ENCODE data around the gene ANAPC2. TPM values are rescaled to one million over a fixed set of nuclear protein-coding genes. Genes with fewer than 3 reads are reported as not detected.

The ANAPC2 gene
- total RNA-seq (2012; rRNA removed) = 9.3 and 9.4 TPM in 2 replicates
- 29.5 and 34.3 TPM in 2 replicates for polyA plus RNA-seq (2012; rRNA removed)
- polyA plus RNA-seq (2012; cell fraction: cytosol; rRNA removed) = 18.0 and 23.4 TPM in 2 replicates
- 171 and 370 TPM in 2 replicates for polyA plus RNA-seq (2012; cell fraction: nucleus; rRNA removed; ENCODE audit: low replicate concordance)
- percentile 53 among the genes with signal in this experiment for Bru-seq, nascent RNA
- percentile 62 among the genes with signal in this experiment for BruChase-seq, experiment 1, labeled RNA remaining after a 6-hour chase
- percentile 71 among the genes with signal in this experiment for BruChase-seq, experiment 2, labeled RNA remaining after a 2-hour chase
- long read RNA-seq, transcript ANAPC2-201 (13 exons, 2,632 nt) = major isoform, 5 of 12 reads
- long read RNA-seq, partial matches to known transcripts = 4 of 12 reads
- long read RNA-seq, other reads (novel, unspliced or antisense) = 3 of 12 reads

- dilution Hi-C loops (cut with HindIII; ENCODE audit: low sequenced_read_pairs, unreplicated experiment) = no loop called here
- TF ChIP-seq BHLHE40 (IDR thresholded peaks at IDR 0.05; ENCODE audit: low read depth, low read length) = peak; percentile 93
- TF ChIP-seq MXI1 (IDR thresholded peaks at IDR 0.05; ENCODE audit: borderline replicate concordance, low read depth, low read length) = peak; percentile 92
- no peak for TF ChIP-seq MAFK (IDR thresholded peaks at IDR 0.05; ENCODE audit: low read depth, low read length)
- no peak for TF ChIP-seq RCOR1 (IDR thresholded peaks at IDR 0.05; ENCODE audit: insufficient replicate concordance, low read length)
- TF ChIP-seq NFE2L2 (IDR thresholded peaks at IDR 0.05; ENCODE audit: low read depth, low read length) = peak; percentile 25; the same call in 1 of the 2 replicates
- TF ChIP-seq SMC3 (IDR thresholded peaks at IDR 0.05; ENCODE audit: low read depth, low read length) = peak; percentile 33; the same call in 1 of the 2 replicates
- peak; percentile 86 for TF ChIP-seq POLR2A (IDR thresholded peaks at IDR 0.05; ENCODE audit: low read depth, low read length)
- TF ChIP-seq RFX5 (IDR thresholded peaks at IDR 0.05; ENCODE audit: low read depth, low read length) = no peak
- peak; percentile 50 for TF ChIP-seq CTCF (conservative IDR thresholded peaks at IDR 0.05; ENCODE audit: low read depth, low read length)
- peak; percentile 43 for TF ChIP-seq USF2 (IDR thresholded peaks at IDR 0.05; ENCODE audit: low read depth, low read length)
- TF ChIP-seq CHD1 (IDR thresholded peaks at IDR 0.05; ENCODE audit: low read depth, low read length) = no peak
- TF ChIP-seq CEBPB (IDR thresholded peaks at IDR 0.05; ENCODE audit: low read depth, low read length) = no peak
Observed at GRCh38 chr9:137188490-137189296, at the start of gene ANAPC2, which contains the start of gene SSNA1. ANAPC2 (minus strand) TSS chr9:137188560; CDS start chr9:137188532, 28 bp downstream. SSNA1 (plus strand) TSS chr9:137188676; CDS start chr9:137188727, 51 bp downstream.

More at GRCh38 chr9:137188490-137189296, at the start of gene ANAPC2, which contains the start of gene SSNA1:
- in situ Hi-C loops (cut with MboI; ENCODE audit: low sequenced_read_pairs) = no loop called here
- H2AK5ac ChIP-seq (ENCODE audit: low read depth, low read length) = peak within 1 kb of the TSS; percentile 84
- H3K9ac ChIP-seq (ENCODE audit: low read depth, low read length) = peak within 1 kb of the TSS; percentile 84
- H3K4me1 ChIP-seq (ENCODE audit: control insufficient read depth, insufficient read depth, low read length) = peaks cover 16% of the 10 kb centered on the region
- peak within 1 kb of the TSS; percentile 73 for H3K27ac ChIP-seq (ENCODE audit: insufficient read depth, low read length)
- no peak within 1 kb of the TSS; the same call in 1 of the 2 replicates for H2BK120ac ChIP-seq (ENCODE audit: low read depth, low read length)
- DNase-seq = peak; percentile 92
- H3K4me2 ChIP-seq (ENCODE audit: low read depth, low read length) = peak within 1 kb of the TSS; percentile 89
- H3K23ac ChIP-seq (ENCODE audit: low read depth, low read length) = peak within 1 kb of the TSS; percentile 35; the same call in 1 of the 2 replicates
- POLR2A ChIA-PET (ENCODE audit: unreplicated experiment) = interaction anchor here (0.9 to 1.3 kb wide), 3 partner anchors 11 to 52 kb away, joined by 3 read pairs; partner anchors contain the start of gene TPRN
- H3K9me1 ChIP-seq (ENCODE audit: insufficient read depth, low read length) = no peaks in the 10 kb centered on the region
- peak within 1 kb of the TSS; percentile 81 for H4K5ac ChIP-seq (ENCODE audit: low read depth, low read length)
- peak; percentile 91 for ATAC-seq (ENCODE audit: low read depth)
- H2AFZ ChIP-seq (replicated peaks; ENCODE audit: low read length, poor library complexity) = peak within 1 kb of the TSS; percentile 99
- H3K4me3 ChIP-seq (ENCODE audit: insufficient read depth, low read depth, low read length) = peak within 1 kb of the TSS; percentile 91
- peak within 1 kb of the TSS; percentile 84 for H2BK5ac ChIP-seq (ENCODE audit: low read depth, low read length, poor library complexity, severe bottlenecking)
- H3K4ac ChIP-seq (ENCODE audit: low read depth, low read length) = peak within 1 kb of the TSS; percentile 79
- H2AK9ac ChIP-seq (replicated peaks; ENCODE audit: low read depth, low read length, poor library complexity) = peak within 1 kb of the TSS; percentile 96
- 0% methylated on average over 81 of the region's 98 CpGs; no CpG with 5 or more reads in 1 of the 2 experiments for WGBS, 2 experiments (ENCODE audit: extremely low coverage in 2 of 2, insufficient read length in 1 of 2)
- H3K56ac ChIP-seq (ENCODE audit: extremely low read depth, insufficient read depth, low read length) = peak within 1 kb of the TSS; percentile 41
- no TSS peak for BruUV-seq (replicated peaks)
- H3K79me1 ChIP-seq (ENCODE audit: low read depth in 1 of 2, low read length in 2 of 2) = peaks cover 5 to 62% of the 10 kb centered on the region in 2 experiments
- intact Hi-C loops (cut with micrococcal nuclease) = loop anchor here (1.0 kb wide), 1 partner anchor 12 kb away; the partner anchor contains the start of gene TPRN
- no peak within 1 kb of the TSS for H3K18ac ChIP-seq (ENCODE audit: low read depth, low read length)
- CTCF ChIA-PET = interaction anchor here (0.6 to 0.9 kb wide), 2 partner anchors 48 to 125 kb away, joined by 3 read pairs; no protein-coding TSS in a partner anchor
- no peaks in the 10 kb centered on the region for H3K27me3 ChIP-seq (ENCODE audit: control insufficient read depth, insufficient read depth, low read length)
- H4K20me1 ChIP-seq (ENCODE audit: insufficient read depth, low read length) = peaks cover 22% of the 10 kb centered on the region
- H3K36me3 ChIP-seq (ENCODE audit: control insufficient read depth, insufficient read depth, low read length) = peaks cover 51% of the 10 kb centered on the region
- H3K9me3 ChIP-seq (ENCODE audit: control insufficient read depth, insufficient read depth, low read length) = no peaks in the 10 kb centered on the region
- H4K8ac ChIP-seq (ENCODE audit: low read depth in 2 of 2, low read length in 2 of 2) = peak within 1 kb of the TSS; percentile 69 to 97
- H2BK20ac ChIP-seq (ENCODE audit: low read depth, low read length) = no peak within 1 kb of the TSS
- peak within 1 kb of the TSS; percentile 66 for H4K91ac ChIP-seq (ENCODE audit: insufficient read depth, low read depth, low read length)
- no peak within 1 kb of the TSS for H2BK15ac ChIP-seq (ENCODE audit: low read depth, low read length)
- peak within 1 kb of the TSS; percentile 77 for H3K14ac ChIP-seq (replicated peaks; ENCODE audit: low read depth, low read length)
